Ammon's horn (tissue), 1 donor: ENCODE data around the gene CAMK2G.

Experiments
- DNase-seq: peaks from one replicate; pipeline ENCODE4 v3.0.0-alpha.2; 2016; ENCODE audit warnings: low spot score

Gene CAMK2G

GRCh38 chr10:73771722-73772280 is 102.6 kb downstream of the CAMK2G start:
- DNase-seq: peak; percentile 93

- no peak for DNase-seq
Observed at GRCh38 chr10:73769396-73769795, 105.0 kb downstream of the CAMK2G start.

- DNase-seq: no peak
Observed at GRCh38 chr10:73768881-73769280, 105.5 kb downstream of the CAMK2G start.

- no peak for DNase-seq
Observed at GRCh38 chr10:73765066-73765465, 109.3 kb downstream of the CAMK2G start.

GRCh38 chr10:73763343-73763742 is 111.0 kb downstream of the CAMK2G start:
- no peak for DNase-seq

- no peak for DNase-seq
Observed at GRCh38 chr10:73762915-73763314, 111.4 kb downstream of the CAMK2G start.
